Activated CD4-positive, alpha-beta T cell treated with anti-CD3 and anti-CD28 coated beads, Interleukin-2, amount 10 ng/mL, durations not matched to agents 24 days and 14 days (primary cell): Measurements from ENCODE around the gene MIF4GD. TPM values are rescaled to one million over a fixed set of nuclear protein-coding genes. Genes with fewer than 3 reads are reported as not detected.
A peak's percentile ranks its signal among the peaks of the same experiment; 100 is the strongest.
"Not testable (repeated sequence)": the region's sequence is repeated elsewhere in the genome, so short reads cannot be mapped to it uniquely, and the experiment has no call there.

Experiments
- DNase-seq: peaks from one replicate; pipeline ENCODE4 v3.0.0; 2022
- H3K27ac Mint-ChIP-seq: one replicate; pipeline ENCODE4 v1.8.0; 2022; ENCODE audit warnings: mild to moderate bottlenecking, mixed read lengths
- H3K27me3 Mint-ChIP-seq: one replicate; pipeline ENCODE4 v1.8.0; 2022; ENCODE audit warnings: mixed read lengths
- H3K36me3 Mint-ChIP-seq: one replicate; pipeline ENCODE4 v1.8.0; 2022; ENCODE audit warnings: low read depth, mild to moderate bottlenecking, mixed read lengths
- H3K4me1 Mint-ChIP-seq: one replicate; pipeline ENCODE4 v1.8.0; 2021; ENCODE audit warnings: mixed read lengths
- H3K4me3 Mint-ChIP-seq: one replicate; pipeline ENCODE4 v1.8.0; 2022; ENCODE audit warnings: mild to moderate bottlenecking, moderate library complexity, mixed read lengths
- H3K9me3 Mint-ChIP-seq: one replicate; pipeline ENCODE4 v1.8.0; 2021; ENCODE audit warnings: mixed read lengths
- intact Hi-C: fragments of 100-400 bp; cut with micrococcal nuclease; formaldehyde crosslinking; loops from one replicate; pipeline ENCODE4 v1.15.1; 2023
- total RNA-seq: library from RNA; stranded (reverse); gene quantifications from 2 replicates; pipeline ENCODE4 v1.2.3, GENCODE V29; 2022

MIF4GD gene
- total RNA-seq, 1 donor from 2014 or later, result 48.7 TPM

DNA sequence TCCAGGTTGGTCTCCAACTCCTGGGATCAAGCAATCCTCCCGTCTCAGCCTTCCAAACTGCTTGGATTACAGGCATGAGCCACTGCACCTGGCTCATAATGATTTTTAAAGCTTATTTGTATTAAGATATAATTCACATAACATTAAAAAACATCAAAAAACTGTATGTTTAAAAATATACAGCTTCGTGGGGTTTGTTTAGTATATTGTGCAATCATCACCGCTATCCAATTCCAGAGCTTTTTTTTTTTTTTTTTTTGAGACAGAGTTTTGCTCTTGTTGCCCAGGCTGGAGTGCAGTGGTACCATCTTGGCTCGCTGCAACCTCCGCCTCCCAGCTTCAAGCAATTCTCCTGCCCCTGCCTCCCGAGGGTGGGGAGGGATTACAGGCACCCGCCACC is 29.2 kb upstream of the MIF4GD start:
- Mint-ChIP-seq H3K9me3 (no peaks in the 10 kb centered on the region), H3K4me1 (peaks cover 15% of the 10 kb centered on the region), H3K4me3 (no peak overlapping the region), H3K27me3 (no peaks in the 10 kb centered on the region), H3K27ac (no peak overlapping the region), H3K36me3 (peaks cover 2% of the 10 kb centered on the region)
- intact Hi-C loops, result no loop called here
- no peak for DNase-seq

DNA sequence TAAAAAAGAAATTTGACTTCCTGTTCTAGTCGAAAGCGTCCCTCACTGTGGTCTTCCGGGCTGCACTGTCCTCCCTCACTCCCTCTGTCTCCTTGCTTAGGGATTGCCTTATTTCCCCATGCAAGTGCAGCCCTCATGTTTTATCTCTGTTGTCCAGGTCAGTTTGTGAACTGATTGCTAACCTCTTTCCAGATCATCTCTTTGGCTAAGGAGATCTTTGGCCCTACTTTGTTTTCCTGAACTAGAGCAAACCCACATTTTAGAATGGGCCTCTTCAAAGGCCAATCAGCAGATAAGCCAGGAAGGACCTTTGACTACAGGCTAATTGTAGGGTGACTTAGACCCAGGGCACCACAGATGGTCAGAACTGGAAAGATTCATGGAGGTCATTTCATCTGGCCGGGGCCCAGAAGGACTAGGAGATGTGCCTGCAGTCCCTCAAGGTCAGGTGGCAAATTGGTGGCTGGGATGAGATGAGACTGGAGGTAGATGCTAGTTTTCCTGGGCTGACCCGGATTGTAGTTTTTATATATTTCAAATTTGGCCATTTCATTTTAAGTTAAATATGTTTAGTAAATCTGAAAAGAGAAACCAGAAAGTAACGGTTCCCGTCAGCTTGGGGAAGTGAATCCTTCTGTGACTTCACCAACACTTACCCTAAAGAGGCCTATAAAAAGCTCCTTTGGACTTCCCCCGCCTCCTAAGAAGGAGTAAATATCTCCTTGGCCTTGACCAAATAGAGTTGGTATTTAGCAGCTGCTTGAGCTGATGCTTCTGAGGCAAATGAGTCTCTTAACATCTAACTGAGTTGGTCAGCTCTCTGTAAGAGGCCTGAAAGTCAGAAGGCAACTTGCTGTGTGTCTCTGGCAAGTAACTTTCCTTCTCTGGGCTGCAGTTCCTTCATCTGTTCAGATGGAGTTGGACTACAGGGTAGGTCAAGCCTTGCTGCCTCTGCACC is 24.4 kb upstream of the MIF4GD start:
- Mint-ChIP-seq H3K4me3 (peak overlapping the region; percentile 34), H3K27me3 (no peaks in the 10 kb centered on the region), H3K9me3 (no peaks in the 10 kb centered on the region), H3K27ac (peak overlapping the region; percentile 86), H3K36me3 (no peaks in the 10 kb centered on the region), H3K4me1 (peaks cover 23% of the 10 kb centered on the region)
- peak; percentile 81 for DNase-seq
- intact Hi-C loops, result loop anchor here (1.0 to 10.0 kb wide), 3 partner anchors 19 to 219 kb away; partner anchors contain the start of genes CASKIN2 and TSEN54

GRCh38 chr17:75292810-75293448 is 21.9 kb upstream of the MIF4GD start:
- intact Hi-C loops, result loop anchor here (10.0 kb wide), 1 partner anchor 222 kb away; the partner anchor contains the start of genes CASKIN2 and TSEN54
- not testable (repeated sequence) for H3K27ac Mint-ChIP-seq, H3K27me3 Mint-ChIP-seq, H3K9me3 Mint-ChIP-seq, H3K36me3 Mint-ChIP-seq, H3K4me3 Mint-ChIP-seq, DNase-seq
- H3K4me1 Mint-ChIP-seq, result peaks cover 31% of the 10 kb centered on the region

DNA sequence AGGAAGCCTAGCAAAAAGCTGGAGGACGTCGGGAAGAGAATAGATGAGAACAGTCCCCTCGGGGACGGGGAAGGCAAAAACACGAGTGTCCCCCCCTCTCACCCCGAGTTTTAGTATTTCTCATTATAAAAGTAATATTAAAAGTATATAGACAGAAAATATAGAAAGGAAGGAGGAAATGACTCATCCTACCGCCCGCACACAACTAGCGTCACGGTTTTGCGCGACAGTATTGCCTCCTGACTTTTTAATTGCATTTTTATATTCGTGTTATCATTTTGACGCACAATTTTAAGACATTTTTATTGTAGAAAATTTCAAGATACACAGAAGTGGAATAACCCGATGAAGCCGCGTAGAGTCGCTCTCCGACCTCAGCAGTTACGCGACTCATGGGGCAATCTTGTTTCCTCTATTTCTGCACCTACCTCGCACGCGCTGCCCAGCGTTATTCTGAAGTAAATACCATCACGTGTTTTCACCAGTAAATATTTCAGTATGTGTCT is 18.9 kb upstream of the MIF4GD start:
- peak; percentile 87 for DNase-seq
- Mint-ChIP-seq H3K36me3 (peaks cover 30% of the 10 kb centered on the region), H3K9me3 (no peaks in the 10 kb centered on the region), H3K27ac (peak overlapping the region; percentile 100), H3K4me1 (peaks cover 21% of the 10 kb centered on the region), H3K4me3 (peak overlapping the region; percentile 100), H3K27me3 (no peaks in the 10 kb centered on the region)
- intact Hi-C loops, result loop anchor here (1.0 to 10.0 kb wide), 8 partner anchors 7 to 225 kb away; partner anchors contain the start of genes CASKIN2, GGA3, MIF4GD and MRPS7

DNA sequence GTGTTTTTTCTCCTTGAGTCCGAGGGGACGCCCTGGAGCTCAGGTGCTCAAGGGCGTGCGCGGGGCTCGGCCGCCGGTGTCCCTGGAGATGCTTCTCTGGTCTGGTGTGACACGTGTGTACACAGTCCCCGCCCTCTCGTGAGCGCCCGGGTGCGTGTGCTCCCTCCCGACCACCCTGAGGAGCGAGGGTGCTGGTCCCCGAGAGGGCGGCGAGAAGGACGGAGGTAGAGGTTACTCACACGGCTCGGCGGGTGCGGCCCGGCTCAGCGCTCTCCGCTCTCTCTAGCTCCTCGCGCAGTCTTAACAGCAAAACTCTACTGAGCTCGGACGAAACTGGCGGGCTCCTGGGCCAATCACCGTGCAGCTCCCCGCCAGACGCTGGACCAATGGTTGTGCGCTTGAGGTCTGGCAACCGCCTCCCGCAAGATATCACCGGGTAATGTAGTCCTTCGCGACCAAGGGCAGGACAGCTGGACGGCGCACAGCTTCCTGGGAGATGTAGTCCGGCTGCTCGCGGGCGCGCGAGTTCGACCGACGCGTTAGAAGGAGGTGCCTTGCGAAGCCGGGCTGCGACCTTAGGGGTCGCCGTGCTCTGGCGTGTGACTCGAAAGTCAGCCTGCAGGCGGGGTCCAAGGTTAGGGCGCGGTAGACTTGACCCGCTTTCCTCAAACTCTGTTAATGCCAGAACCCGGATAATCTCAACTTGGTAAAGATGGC is 18.2 kb upstream of the MIF4GD start, which contains the start of gene SLC25A19:
SLC25A19 (minus strand) TSS at position 319 of the 717 bp plus-strand sequence. CDS start 2,669 bp downstream, outside the sequence.
- peak within 1 kb of the TSS; percentile 100 for H3K4me3 Mint-ChIP-seq
- peaks cover 31% of the 10 kb centered on the region for H3K36me3 Mint-ChIP-seq
- H3K27ac Mint-ChIP-seq, result peak within 1 kb of the TSS; percentile 100
- intact Hi-C loops, result loop anchor here (1.0 to 2.0 kb wide), 6 partner anchors 8 to 115 kb away; partner anchors contain the start of genes GGA3, MIF4GD and MRPS7
- H3K4me1 Mint-ChIP-seq, result peaks cover 19% of the 10 kb centered on the region
- DNase-seq, result peak; percentile 99
- no peaks in the 10 kb centered on the region for H3K9me3 Mint-ChIP-seq
- H3K27me3 Mint-ChIP-seq, result no peaks in the 10 kb centered on the region

- Mint-ChIP-seq H3K27me3 (no peaks in the 10 kb centered on the region), H3K36me3 (peaks cover 35% of the 10 kb centered on the region), H3K4me1 (peaks cover 17% of the 10 kb centered on the region), H3K4me3 (peak overlapping the region; percentile 100), H3K9me3 (no peaks in the 10 kb centered on the region), H3K27ac (peak overlapping the region; percentile 100)
- intact Hi-C loops, result loop anchor here (1.0 to 2.0 kb wide), 6 partner anchors 9 to 116 kb away; partner anchors contain the start of genes GGA3, MIF4GD and MRPS7
- DNase-seq, result peak; percentile 85
Observed at GRCh38 chr17:75288770-75289114, 17.7 kb upstream of the MIF4GD start.

DNA sequence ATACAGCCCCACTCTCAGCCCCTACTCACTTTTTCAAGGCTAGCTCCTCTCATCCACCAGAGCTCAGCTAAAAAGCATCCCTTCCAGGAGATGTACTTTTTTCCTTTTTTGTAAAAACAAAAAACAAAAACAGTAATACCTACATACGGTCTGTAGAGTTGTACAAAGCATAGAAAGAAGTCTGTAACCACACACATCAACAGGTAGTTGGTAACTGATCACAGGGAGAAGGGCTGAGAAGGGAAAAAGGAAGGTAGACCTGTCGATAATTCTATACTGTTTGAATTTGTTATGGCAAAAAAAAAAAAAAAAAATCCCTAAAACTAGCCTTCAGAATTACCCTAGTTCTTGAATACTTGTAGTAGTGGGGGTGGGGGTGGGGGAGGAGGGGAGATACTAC is 17.3 kb upstream of the MIF4GD start:
- intact Hi-C loops, result loop anchor here (2.0 kb wide), 1 partner anchor 34 kb away; no protein-coding TSS in a partner anchor
- Mint-ChIP-seq H3K36me3 (peaks cover 38% of the 10 kb centered on the region), H3K9me3 (no peaks in the 10 kb centered on the region), H3K4me1 (peaks cover 18% of the 10 kb centered on the region), H3K4me3 (peak overlapping the region; percentile 100), H3K27me3 (no peaks in the 10 kb centered on the region), H3K27ac (peak overlapping the region; percentile 100)
- DNase-seq, result no peak

GRCh38 chr17:75287221-75287620 is 16.2 kb upstream of the MIF4GD start:
- peaks cover 19% of the 10 kb centered on the region for H3K4me1 Mint-ChIP-seq
- intact Hi-C loops, result no loop called here

DNA sequence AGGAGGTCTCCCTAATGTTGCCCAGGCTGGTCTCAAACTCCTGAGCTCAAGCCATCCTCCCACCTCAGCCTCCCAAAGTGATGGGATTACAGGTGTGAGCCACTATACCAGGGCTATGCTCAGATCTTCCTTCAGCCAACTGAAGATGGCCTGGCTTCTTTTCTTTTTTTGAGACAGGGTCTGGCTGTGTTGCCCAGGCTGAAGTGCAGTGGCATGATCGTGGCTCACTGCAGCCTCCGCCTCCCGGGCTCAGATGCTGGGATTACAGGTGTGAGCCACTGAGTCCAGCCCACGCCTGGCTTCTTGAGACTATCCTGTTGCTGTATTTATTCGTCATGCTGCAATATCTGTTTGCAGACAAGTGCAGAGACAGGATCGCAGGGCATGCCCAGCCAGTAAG is 14.1 kb upstream of the MIF4GD start:
- Mint-ChIP-seq H3K4me3 (no peak overlapping the region), H3K9me3 (no peaks in the 10 kb centered on the region), H3K4me1 (peaks cover 18% of the 10 kb centered on the region), H3K27ac (no peak overlapping the region), H3K27me3 (no peaks in the 10 kb centered on the region), H3K36me3 (peaks cover 48% of the 10 kb centered on the region)
- no peak for DNase-seq
- intact Hi-C loops, result no loop called here

More at GRCh38 chr17:75287221-75287620, 16.2 kb upstream of the MIF4GD start:
- no peak for DNase-seq
- H3K27me3 Mint-ChIP-seq, result no peaks in the 10 kb centered on the region
- H3K4me3 Mint-ChIP-seq, result peak overlapping the region; percentile 100
- H3K9me3 Mint-ChIP-seq, result no peaks in the 10 kb centered on the region
- H3K36me3 Mint-ChIP-seq, result peaks cover 42% of the 10 kb centered on the region
- H3K27ac Mint-ChIP-seq, result no peak overlapping the region

- H3K4me1 Mint-ChIP-seq, H3K4me3 Mint-ChIP-seq, H3K9me3 Mint-ChIP-seq, H3K27ac Mint-ChIP-seq, intact Hi-C loops, H3K27me3 Mint-ChIP-seq, DNase-seq: not testable (repeated sequence)
- H3K36me3 Mint-ChIP-seq, result peaks cover 45% of the 10 kb centered on the region
Observed at GRCh38 chr17:75280189-75280588, 9.2 kb upstream of the MIF4GD start.

DNA sequence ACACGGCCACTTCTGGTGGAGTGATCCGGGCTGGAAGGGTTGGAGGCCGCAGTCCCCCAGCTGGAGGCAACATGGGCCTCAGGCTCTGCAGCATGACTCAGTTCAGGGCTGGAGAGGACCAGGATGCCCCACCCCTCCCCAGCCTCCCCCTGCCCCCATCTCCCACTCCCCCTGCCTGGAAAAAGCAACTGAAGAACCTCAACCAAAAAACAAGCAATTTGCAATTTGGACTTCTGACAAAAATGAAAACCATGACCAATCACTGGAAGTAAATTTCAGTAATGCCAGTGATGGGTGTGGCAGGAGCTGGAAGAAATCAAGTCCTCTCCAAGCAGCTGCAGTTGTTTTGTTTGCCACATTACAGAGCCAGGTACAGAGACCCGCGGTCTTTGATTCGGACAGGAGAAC is 6.6 kb upstream of the MIF4GD start:
- H3K36me3 Mint-ChIP-seq, result peaks cover 49% of the 10 kb centered on the region
- no peaks in the 10 kb centered on the region for H3K27me3 Mint-ChIP-seq
- DNase-seq, result no peak
- H3K9me3 Mint-ChIP-seq, result no peaks in the 10 kb centered on the region
- H3K4me3 Mint-ChIP-seq, result no peak overlapping the region
- intact Hi-C loops, result no loop called here
- H3K27ac Mint-ChIP-seq, result no peak overlapping the region
- peaks cover 13% of the 10 kb centered on the region for H3K4me1 Mint-ChIP-seq

GRCh38 chr17:75273977-75274708 is 3.1 kb upstream of the MIF4GD start:
- Mint-ChIP-seq H3K4me1 (peaks cover 28% of the 10 kb centered on the region), H3K27ac (peak overlapping the region; percentile 36), H3K36me3 (peaks cover 47% of the 10 kb centered on the region), H3K9me3 (no peaks in the 10 kb centered on the region), H3K27me3 (no peaks in the 10 kb centered on the region), H3K4me3 (peak overlapping the region; percentile 41)
- DNase-seq, result no peak
- intact Hi-C loops, result no loop called here

DNA sequence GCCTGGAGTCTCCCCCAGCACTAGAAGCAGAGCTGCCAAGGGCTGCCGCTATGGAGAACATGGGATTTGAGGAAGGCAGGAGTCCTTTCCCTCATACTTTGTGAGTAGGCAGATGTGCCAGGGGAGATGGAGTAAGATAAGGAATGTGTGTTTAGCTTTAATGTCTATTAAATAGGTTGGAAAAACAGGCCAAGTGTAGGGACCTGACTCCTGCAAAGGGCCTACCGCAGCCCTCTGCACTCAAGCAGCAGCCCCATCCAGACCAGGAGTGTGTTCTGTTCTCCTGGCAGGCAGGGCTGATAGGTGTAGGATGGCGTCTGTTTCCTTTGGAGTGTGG is 1.8 kb upstream of the MIF4GD start:
- peak overlapping the region; percentile 89 for H3K4me3 Mint-ChIP-seq
- H3K36me3 Mint-ChIP-seq, result peaks cover 42% of the 10 kb centered on the region
- no peaks in the 10 kb centered on the region for H3K27me3 Mint-ChIP-seq
- intact Hi-C loops, result no loop called here
- H3K27ac Mint-ChIP-seq, result peak overlapping the region; percentile 69
- DNase-seq, result no peak
- peaks cover 30% of the 10 kb centered on the region for H3K4me1 Mint-ChIP-seq
- no peaks in the 10 kb centered on the region for H3K9me3 Mint-ChIP-seq
